AG08395 (cell line): Measurements from ENCODE around the gene CFAP54.

Experiments used
- DNase-seq: peaks from one replicate; pipeline ENCODE4 v3.0.0; 2012; ENCODE audit warnings: mixed read lengths, low spot score

CFAP54 gene

DNA sequence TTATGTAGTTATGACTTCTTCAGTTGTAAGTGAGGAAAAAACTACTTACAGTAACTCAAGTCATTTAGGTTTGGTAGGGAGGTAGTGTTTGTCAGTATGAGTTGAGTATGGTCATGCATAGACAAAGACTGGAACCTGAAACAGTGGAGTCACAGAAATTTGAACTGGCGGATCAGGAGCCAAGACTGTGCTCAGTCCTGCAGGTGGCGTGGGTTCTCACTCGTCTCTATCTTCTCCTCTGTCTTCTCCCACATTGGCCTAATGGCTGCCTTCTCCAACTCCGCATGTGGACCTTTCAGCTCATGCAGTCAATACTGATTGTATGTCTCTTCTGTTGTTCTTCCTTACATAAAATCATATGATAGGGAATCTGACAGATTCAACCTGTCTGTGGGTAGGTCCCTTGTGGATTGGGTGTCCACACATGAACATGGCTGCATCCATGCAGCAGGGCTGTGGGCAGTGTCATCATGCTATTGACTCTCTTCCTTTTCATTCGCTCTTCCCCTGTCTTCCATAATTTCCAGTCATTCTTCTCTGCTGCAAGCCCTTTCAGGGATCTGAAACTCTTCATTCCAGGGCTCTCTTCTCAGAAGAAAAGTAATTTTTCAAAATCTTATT, 338.9 kb downstream of the CFAP54 start:
- DNase-seq: no peak

DNA sequence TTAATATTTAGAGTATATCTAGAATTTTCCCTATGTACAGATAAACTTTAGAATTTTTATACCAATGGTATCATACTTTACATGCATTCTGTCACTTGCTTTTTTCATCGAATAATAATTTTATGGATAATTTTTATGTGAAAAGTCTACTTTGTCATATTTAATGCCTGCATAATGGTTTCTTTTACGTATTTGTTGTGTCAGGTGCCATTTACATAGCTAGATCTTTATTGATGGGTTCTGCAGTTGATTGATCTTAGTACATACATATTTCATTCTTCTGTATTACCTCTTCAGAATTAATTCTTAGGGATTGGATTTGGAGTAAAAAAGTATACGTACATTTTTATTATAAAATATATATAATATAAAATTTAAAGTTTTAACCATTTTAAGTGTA, 340.0 kb downstream of the CFAP54 start:
- no peak for DNase-seq

DNA sequence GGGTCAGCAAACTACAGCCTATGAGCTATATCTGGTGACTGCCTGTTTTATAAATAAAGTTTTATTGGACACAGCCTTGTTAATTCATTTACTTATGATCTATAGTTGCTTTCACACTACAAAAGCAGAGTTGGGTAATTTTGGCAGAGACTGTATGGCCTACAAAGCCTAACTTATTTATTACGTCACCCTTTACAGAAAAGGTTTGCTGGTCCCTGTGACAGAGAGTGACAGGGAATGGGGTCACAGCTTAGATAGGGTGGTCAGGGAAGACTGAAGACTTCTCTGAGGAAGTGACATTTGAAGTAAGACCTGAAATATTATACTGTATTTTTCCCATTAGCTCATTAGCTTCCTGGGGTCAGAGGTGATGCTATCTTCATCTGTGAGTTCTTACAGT, 342.0 kb downstream of the CFAP54 start:
- DNase-seq: no peak

DNA sequence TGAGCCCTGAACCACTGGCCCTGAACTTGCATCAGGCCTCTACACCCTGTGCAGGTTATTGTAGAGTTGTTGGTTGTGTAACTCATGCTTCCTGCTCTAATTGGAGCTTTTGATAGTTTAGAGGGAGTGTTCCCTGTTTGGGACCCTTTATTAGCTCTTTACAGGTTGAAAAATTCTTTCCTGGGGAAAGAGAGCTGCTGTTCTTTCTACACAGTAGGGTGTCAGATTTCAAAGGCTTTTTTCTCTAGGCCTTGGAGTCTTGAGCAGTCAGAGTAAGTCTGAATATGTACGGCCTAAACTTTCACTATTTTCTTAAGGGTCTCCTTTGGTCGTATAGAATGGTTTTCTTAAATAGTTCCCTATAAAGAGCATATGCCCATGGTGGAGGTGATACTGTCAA, 356.9 kb downstream of the CFAP54 start:
- no peak for DNase-seq

DNA sequence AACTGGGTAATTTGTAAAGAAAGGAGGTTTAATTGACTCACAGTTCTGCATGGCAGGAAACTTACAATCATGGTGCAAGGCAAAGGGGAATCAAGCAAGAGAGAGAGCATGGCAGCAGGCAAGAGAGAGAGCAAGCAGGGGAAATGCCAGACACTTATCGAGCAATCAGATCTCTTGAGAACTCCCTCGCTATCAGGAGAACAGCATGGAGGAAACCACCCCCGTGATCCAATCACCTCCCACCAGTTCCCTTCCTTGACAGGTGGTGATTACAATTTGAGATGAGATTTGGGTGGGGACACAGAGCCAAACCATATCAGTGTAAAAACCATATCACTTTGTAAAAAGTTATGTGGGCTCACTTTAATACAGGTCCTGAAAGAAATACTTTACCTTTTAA, 361.3 kb downstream of the CFAP54 start:
- no peak for DNase-seq

DNA sequence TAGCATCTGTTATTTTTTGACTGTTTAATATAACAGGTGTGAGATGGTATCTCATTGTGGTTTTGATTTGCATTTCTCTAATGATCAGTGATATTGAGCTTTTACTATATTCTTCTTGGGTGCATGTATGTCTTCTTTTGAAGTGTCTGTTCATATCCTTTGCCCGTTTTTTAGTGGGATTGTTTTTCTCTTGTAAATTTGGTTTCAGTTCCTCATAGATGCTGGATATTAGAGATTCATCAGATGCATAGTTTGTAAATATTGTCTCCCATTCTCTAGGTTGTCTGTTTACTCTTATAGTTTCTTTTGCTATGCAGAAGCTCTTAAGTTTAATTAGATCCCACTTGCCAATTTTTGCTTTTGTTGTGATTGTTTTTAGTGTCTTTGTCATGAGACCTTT, 368.8 kb downstream of the CFAP54 start:
- no peak for DNase-seq

DNA sequence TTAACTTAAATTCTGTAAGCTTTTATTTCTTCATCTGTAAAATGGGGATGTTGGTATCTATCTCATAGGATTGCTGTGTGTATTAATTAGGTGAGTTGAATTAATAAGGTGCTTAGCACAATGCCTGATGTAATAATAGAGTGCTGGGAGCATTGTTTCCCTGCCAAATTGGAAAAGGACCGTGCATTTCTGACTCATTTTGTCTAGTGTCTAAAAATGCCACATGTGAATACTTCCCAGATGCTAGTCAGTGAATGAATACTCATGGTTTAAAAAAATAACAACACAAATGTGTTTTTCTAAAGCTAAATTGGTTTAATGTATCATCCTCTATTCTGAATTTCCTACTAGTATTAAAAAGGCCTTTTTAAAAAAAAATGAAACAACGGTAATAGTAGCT, 372.3 kb downstream of the CFAP54 start:
- peak; percentile 47 for DNase-seq

DNA sequence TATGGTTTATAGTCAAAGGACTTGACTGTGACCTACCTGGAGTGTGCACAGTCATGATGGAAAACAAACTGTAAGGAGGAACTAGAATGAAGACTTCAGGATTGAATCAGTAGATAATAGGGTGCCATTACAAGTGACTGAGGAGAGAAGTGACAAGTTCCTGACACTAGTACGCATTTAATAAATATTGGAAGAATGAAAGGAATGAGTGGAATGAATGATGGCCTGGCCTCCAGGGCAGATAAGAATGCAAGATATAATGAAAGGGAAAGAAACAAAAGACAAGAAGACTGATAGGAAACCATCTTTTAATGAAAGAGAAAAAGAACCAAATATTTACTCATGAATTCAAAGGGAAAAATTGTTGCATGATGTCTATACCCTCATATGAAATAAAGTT, 372.9 kb downstream of the CFAP54 start:
- DNase-seq: no peak

DNA sequence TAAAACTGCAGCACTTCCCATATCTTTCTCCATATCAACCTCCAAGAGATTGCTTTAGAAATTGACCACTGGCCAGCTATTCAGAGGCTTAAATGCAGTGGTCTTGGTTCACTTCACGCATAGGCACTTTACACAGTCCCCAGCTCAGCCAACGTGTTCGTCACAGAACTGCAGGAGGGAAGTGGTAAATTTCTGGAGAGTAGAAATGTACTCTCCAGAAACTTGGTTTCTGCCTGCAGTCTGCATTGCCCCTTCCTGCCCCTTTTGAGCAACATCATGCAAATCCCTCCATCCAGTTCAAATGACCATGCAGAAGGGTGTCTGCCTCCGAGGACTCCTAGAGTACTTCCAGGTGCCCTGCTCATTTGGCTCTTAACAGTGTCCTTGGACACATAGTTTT, 375.0 kb downstream of the CFAP54 start:
- no peak for DNase-seq

DNA sequence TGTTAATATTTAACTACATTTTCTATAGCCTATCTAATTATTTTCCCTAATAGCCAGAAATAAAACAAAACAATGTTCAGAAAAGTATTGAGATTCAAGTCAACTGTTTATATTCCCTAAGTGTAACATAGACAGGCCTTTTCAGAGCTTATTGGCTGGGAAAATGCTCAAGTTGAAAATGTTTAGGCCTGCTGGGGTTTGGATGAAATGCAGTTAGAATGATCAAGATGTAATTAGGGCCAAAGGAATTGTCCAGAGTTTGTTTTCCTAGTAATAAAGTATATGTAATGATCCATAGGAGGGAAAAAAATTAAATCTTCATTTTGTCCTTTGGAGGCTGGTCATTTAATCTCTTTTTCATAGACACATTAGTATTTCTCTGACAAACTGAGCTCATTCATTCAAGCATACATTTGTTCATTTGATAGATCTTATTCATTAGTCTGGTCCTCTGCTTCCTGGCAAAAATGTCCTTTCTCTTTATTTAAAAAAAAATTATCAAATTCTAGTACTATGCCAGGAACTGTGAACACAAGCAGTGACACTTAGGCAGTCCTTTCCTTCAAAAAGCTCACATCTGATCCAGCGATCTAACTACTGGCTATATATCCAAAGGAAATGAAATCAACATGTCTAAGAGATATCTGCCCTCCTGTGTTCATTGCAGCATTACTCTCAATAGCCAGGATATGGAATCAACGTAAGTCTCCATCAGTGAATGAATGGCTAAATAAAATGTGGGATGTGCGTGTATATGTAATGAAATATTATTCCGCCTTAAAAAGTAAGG, 377.6 kb downstream of the CFAP54 start:
- DNase-seq: no peak

DNA sequence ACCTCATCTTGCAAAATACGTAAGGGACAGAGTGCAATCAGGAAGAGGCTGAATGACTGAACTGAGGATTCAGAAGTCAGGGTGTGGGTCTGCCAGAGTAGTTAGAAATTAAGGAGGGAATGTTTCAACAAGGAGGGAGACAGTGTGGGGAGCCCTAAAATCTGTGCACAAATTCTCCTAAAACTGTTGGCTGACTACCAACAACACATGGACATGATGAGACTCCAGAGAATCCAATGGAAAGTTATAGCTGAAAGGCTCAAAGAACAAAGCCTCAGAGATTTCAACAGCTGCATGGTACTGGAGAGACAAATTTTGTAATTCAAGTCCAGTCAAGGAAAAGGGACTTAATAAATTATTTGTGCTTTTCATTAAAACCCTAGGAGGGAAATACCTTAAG, 381.6 kb downstream of the CFAP54 start:
- no peak for DNase-seq

DNA sequence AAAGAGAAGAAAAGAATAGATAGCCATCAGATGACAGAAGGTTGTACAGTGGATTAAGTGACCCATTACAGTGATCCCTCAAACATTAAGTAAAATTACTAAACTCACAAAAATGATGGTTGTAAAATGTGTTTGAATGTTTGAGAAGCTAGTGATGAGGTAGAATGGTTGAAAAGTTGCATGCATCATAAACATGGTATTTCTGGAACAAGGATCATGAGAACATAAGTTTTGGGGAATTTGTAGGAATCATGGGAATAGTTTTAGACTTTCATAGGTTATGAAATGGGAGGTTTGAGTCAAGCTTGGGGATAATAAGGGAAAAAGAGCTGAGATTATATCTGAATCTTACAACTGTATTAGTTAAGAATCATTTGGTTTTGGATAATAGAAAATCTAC, 383.6 kb downstream of the CFAP54 start:
- DNase-seq: peak; percentile 13

DNA sequence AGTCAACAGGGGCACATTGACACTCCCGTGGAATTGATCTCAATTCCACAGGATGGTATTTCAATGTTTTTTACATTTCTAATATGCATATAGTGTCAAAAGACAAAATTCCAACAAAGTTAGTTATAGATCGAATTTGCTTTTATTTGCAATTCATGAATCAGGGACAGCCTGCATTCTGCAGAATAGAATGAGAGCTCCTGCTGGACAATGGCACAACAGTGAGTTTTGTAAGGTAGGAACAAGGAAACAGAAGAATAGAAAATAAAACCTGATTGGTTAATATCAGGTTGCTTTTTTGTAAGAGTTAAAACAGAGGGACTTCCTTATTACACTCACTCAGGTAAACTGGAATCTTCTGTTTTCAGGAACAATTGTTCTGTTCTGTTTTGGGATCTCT, 384.8 kb downstream of the CFAP54 start:
- no peak for DNase-seq

DNA sequence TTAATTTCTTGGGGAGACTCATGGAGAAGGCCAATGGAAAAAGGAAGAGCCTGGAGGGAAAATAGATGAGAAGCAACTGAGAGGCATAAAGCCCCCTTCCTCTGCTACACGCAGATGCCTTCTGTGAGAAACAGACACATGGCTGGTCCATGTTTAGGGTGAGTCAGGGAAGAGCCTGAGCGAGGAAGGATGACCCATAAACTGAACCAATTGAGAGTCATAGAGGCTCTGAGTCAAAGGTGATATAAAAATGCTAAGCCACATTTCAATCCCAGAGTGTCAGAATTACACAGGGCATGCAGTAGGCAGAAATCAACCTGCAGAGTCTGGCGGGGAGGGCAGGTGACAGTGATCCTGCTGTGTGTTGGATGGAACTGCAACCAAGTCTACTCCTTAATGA, 387.6 kb downstream of the CFAP54 start:
- DNase-seq: peak; percentile 27

DNA sequence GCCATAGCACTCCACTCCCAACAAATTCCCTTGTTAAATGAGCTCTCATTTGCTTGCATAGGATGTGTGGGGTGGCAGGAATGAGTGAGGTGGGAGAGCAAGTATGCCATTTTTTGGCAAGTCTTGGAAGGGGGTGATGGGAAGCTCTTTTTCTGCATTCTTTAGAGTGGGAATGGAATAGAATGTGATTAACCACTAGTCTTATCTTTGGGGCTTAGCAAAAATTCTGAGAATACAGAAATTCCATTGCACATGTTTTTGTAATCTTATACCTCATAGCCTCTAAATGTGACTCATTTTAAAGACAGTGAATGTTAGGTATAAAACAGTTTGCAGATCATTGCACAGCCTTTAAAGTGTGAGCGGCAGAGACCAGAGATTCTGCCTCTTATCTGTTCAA, 389.3 kb downstream of the CFAP54 start:
- DNase-seq: peak; percentile 41

DNA sequence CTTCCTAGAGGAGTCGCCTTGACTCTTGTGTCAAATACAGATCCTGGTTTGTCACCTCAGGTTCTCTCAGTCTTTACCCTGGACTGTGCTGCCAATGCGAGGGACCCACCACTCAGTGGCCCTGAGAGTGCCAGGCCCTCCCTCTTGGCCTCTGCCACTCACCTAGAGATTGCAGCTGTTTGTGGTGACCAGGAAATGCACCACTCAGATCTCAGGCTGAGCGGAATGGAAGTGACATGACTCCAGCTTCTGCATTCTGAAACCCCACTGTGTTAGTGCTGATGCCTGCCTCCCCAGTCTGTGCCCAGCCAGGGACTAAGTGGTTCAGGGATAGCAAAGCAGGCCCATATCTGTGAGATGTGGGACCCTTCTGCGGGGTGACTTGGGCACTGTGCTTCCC, 389.9 kb downstream of the CFAP54 start:
- no peak for DNase-seq

DNA sequence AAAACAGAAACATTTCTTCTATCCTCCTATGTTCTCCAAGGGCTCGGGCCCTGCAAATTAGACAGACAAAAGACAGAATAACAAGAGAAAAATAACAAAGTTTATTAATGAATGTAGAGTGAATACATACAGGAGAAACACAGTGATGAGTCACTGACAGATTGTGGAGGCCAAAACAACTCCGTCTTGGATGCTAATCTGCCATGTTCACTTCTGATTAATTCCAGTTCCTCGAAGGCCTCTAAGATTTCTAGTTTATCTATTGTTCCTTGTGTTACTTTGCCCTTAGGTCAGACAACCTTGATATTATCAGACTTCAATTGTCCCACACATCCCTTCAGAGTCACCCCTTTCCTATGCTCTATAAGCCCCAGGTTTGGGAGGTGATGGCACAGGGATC, 390.8 kb downstream of the CFAP54 start:
- no peak for DNase-seq

DNA sequence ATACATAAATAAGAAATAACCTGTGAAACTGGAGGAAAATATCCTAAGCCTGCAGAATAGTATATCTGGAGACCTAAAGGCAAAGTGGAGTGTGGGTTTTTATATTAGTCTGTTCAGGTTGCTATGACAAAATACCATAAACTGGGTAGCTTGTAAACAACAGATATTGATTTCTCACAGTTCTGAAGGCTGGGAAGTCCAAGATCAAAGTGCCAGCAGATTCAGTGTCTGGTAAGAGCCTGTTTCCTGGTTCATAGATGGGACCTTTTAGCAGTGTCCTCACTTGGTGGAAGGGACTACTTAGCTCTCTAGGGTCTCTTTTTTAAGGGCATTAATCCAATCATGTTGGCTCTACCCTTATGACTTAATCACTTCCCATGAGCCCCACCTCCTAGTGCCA, 392.2 kb downstream of the CFAP54 start:
- no peak for DNase-seq

DNA sequence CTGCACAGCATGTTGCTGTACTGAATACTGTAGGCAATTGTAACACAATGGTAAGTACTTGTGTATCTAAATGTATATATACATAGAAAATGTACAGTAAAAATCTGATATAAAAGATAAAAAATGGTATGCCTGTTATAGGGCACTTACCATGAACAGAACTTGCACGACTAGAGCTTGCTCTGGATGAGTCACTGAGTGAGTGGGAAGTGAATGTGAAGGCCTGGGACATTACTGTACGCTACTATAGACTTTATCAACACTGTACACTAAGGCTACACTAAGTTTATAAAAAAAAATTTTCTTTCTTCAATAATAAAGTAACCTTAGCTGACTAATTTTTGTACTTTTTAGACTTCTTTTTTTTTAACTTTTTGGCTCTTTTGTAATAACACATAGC, 393.5 kb downstream of the CFAP54 start:
- DNase-seq: peak; percentile 29

DNA sequence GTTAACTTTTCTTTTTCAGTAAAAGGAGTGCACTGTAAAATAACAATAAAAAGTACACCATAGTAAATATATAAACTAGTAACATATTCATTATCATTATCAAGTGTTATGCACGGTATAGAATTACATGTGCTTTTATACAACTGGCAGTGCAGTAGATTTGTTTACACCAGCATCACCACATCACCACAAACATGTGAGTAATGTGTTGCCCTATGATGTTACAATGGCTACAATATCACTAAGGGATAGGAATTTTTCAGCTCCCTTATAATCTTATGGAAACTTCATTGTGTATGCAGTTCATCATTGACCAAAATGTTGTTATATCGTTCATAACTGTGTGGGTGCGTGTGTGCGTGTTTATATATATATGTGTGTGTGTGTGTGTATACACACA, 394.2 kb downstream of the CFAP54 start:
- no peak for DNase-seq

DNA sequence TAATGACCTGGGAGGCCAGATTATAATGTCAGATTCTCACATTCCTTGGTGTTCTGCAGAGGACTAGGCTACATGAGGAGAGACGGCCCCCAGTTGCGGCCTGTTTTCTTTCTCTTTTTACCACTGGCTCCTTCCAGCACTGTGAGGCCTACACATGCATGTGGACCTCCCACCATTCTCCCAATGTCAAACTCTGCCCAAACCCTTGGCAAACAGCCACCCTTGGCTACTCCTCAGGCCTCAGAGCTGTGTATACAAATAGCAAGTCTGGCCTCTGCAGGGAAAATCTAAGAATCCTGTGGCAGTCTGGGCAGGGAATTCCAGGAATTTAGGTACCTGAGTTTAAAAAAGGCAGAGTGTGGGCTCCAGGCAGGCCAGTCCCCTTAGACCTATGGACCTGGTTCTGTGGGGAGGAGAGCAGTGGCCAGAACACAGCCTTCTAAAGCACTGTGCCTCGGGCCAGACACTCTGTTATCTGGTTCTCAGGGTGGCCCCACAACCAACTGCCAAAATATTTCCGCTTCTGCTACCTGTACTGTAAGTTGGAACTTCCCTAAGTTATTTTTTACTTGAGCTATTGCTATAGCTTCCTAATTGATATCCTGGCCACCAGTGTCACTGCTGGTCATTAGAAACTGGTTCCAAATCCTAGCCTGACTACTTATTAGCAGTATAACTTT, 397.8 kb downstream of the CFAP54 start:
- no peak for DNase-seq

DNA sequence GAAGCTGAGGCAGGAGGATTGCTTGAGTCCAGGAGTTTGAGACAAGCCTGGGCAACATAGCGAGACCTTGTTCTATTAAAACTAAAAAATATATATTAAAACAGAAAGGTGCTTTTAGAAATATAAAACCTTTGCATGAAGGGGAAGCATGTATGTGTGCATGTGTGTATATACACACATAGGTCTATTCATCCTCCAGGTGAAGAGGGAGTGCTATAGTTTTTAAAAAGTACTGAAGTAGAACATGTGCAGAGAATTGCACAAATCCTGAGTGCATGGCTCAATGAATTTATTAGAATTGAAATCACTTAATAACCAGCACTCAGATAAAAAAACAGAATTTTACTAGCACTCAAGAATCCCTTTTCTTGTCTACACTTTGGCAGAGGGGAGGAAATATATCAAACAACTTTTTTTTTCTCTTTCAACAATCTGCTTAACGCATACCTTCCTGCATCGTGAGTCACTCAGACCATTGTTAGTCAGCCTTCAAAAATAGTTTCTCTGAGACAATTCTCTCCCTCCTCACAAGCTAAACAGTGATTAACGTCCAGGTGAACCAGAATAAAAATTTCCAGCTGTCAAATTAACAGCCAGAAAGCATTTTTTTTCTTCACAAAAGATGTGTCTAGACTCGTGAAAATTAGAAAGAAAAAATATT, 400.0 kb downstream of the CFAP54 start:
- peak; percentile 59 for DNase-seq

DNA sequence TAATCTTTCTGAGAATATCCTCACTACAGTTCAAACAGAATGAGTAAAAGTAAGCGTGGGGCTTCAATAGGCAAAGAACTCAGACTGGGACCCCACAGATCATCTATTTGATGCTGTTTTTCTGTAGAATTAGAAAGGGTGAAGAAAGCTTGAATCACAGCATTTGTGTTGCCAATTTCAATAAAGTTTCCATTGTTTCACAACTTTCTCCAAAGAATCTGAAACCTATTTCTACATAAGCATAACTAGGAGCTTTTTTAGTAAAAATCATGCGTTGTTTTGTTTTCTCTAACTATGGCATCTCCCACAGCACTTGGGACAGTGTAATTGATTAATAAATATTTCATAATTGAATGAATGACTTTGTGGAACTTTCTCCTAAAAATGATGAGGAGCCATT, 401.0 kb downstream of the CFAP54 start:
- DNase-seq: no peak
